Measurements from ENCODE around the gene DLL4.
"Not testable (repeated sequence)": the region's sequence is repeated elsewhere in the genome, so short reads cannot be mapped to it uniquely, and the experiment has no call there.

DNA sequence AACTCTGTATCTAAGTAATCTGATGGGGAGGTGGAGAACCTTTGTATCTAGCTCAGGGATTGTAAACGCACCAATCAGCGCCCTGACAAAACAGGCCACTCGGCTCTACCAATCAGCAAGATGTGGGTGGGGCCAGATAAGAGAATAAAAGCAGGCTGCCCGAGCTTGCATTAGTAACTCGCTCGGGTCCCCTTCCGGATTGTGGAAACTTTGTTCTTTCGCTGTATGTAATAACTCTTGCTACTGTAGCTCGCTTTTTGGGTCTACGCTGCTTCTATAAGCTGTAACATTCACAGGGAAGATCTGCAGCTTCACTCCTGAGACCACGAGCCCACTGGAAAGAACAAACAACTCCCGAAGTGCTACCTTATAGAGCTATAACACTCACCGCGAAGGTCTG lies 33.2 kb downstream of the DLL4 start:
- not testable (repeated sequence) for TF ChIP-seq POLR2A, EP300 (IDR thresholded peaks at IDR 0.05)
- TF ChIP-seq, protein P1, sequence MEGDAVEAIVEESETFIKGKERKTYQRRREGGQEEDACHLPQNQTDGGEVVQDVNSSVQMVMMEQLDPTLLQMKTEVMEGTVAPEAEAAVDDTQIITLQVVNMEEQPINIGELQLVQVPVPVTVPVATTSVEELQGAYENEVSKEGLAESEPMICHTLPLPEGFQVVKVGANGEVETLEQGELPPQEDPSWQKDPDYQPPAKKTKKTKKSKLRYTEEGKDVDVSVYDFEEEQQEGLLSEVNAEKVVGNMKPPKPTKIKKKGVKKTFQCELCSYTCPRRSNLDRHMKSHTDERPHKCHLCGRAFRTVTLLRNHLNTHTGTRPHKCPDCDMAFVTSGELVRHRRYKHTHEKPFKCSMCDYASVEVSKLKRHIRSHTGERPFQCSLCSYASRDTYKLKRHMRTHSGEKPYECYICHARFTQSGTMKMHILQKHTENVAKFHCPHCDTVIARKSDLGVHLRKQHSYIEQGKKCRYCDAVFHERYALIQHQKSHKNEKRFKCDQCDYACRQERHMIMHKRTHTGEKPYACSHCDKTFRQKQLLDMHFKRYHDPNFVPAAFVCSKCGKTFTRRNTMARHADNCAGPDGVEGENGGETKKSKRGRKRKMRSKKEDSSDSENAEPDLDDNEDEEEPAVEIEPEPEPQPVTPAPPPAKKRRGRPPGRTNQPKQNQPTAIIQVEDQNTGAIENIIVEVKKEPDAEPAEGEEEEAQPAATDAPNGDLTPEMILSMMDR (IDR thresholded peaks at IDR 0.05), result not testable (repeated sequence)
